Breast epithelium (tissue), 3 donors: Measurements from ENCODE around the gene OR14K1.

ENCODE experiments used
- POLR2A ChIP-seq: fragments of 450-650 bp; IDR thresholded peaks from one replicate; pipeline ENCODE4 v1.6.1; 2016; ENCODE audit warnings: antibody characterized with exemption, mild to moderate bottlenecking, moderate library complexity
- TF ChIP-seq, protein P1 (sequence below), 3 donors: fragments of 450-650 bp; IDR thresholded peaks; one replicate each; pipeline ENCODE4 v1.5.1; 2016 to 2017; ENCODE audit warnings: antibody characterized with exemption in 3 of 3, mild to moderate bottlenecking in 3 of 3, moderate library complexity in 3 of 3

DNA sequence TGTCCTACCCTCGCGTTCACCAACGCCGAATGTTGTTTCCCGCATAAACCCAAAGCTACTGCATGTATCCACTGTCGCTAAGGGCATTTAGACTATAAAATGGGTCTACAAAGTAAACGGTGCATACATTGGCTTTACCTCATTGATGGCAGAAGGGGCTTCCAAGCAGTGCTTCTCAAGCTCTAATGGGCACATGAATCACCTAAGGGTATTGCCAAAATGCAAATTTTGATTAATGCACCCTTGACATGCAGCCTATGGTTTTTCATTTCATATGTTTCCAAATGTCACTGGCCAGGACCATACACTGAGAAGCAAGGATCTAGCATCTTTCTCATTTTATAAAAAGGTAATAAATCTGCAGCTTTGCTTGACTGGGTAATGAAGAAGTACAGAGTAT is 24.7 kb upstream of the OR14K1 start:
- TF ChIP-seq, protein P1, sequence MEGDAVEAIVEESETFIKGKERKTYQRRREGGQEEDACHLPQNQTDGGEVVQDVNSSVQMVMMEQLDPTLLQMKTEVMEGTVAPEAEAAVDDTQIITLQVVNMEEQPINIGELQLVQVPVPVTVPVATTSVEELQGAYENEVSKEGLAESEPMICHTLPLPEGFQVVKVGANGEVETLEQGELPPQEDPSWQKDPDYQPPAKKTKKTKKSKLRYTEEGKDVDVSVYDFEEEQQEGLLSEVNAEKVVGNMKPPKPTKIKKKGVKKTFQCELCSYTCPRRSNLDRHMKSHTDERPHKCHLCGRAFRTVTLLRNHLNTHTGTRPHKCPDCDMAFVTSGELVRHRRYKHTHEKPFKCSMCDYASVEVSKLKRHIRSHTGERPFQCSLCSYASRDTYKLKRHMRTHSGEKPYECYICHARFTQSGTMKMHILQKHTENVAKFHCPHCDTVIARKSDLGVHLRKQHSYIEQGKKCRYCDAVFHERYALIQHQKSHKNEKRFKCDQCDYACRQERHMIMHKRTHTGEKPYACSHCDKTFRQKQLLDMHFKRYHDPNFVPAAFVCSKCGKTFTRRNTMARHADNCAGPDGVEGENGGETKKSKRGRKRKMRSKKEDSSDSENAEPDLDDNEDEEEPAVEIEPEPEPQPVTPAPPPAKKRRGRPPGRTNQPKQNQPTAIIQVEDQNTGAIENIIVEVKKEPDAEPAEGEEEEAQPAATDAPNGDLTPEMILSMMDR (IDR thresholded peaks at IDR 0.05) = no peak
- no peak for TF ChIP-seq POLR2A
